NCI-H2107 (cell line): Measurements from ENCODE around the gene CNTN5.
"Not testable (repeated sequence)": the region's sequence is repeated elsewhere in the genome, so short reads cannot be mapped to it uniquely, and the experiment has no call there.

Experiments
- DNase-seq: peaks from one replicate; lab custom pipeline; 2025; lab: John Stamatoyannopoulos, UW

The CNTN5 gene

DNA sequence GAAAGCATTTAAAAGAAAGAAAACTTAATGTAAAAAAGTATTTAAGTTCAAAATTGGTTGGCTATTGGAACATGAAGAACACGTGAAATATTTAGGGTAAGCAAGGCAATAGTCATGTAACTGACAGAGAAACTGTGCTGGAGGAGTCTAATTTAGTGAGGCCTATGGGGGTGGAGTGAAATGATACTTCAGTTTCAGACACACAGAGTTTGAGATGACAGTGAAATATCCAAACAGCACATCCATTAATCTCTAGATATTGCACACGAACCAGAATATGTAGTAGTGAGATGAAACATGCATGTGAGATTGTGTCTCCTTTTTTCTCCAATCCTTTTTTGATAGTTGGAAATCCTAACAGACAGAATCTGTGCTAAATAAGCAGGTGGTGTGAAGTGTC is 739.0 kb downstream of the CNTN5 start:
- no peak for DNase-seq

DNA sequence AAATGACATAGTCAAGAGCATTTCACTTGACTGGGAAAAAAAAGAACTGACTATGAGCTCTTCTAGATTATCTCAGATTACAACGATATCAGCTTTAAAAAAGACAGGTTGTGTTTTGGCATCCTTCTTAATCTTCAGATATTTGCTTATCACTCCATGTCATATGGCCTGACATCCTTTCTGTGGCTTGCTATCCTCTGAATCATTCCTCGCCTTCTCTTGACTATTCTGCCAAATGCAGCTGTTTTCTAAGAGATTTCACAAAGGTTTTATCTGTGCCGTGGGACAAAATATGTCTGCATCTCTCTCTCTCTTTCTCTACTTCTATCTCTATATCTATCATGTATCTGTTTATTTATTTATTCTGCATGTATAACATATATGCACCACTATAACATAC is 746.1 kb downstream of the CNTN5 start:
- DNase-seq, result no peak

DNA sequence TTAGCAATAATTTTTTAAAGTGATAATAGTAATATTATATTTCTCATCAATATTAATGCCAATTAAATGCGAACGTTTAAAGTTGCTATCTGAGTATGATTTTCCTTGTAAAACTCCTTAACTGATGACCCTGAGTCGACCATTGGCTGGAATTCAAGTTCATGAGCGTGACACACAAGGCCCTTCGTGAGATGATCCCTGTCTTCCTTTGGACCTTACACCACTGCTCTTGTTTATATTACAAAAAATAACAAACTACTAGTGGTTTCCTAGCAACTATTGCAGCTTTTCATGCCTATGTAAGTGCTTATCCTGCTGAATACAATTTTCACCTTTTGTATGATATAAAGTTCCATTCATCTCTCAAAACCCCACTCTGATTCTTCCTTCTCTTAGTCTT is 752.9 kb downstream of the CNTN5 start:
- no peak for DNase-seq

- no peak for DNase-seq
Measured at GRCh38 chr11:99781074-99781473, 760.3 kb downstream of the CNTN5 start.

GRCh38 chr11:99791354-99791753 is 770.6 kb downstream of the CNTN5 start:
- DNase-seq, result no peak

DNA sequence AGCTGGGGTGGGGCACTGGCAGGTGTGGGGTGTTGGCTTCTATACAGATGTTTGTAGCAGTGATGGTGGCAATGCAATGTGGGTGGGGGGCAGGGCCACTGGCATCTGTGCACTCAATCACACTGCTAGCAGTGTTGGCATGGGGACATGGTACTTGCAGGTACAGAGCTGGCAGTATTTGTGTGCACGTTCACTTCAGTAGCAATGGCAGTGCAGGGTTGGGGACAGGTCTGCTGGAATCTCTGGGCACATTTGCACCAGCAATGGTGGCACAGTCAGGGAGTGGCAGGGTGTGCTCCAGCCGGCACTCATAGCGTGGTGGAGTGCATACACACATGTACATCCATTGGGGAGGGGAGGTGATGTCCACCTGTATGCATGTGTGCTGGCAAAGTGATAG is 775.2 kb downstream of the CNTN5 start:
- no peak for DNase-seq

DNA sequence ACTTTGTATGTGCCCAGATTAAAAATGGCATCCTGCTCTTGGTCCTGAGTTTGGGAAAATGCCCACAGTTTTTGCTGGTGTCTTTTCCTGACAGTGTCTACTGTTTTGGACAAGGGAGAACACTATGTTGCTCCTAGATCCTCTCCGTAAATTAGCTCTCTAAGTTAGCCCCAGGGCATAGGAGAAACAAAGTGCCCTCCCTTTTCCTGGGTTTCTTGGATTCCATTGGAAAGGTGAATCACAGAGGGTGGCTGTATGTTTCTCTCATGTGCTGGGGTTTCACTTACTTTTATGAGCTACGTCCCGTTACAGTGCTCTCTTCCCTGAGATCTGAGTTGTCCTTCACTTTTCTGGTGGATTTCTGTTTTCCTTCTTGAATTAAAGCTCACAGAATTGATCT is 782.8 kb downstream of the CNTN5 start:
- no peak for DNase-seq

DNA sequence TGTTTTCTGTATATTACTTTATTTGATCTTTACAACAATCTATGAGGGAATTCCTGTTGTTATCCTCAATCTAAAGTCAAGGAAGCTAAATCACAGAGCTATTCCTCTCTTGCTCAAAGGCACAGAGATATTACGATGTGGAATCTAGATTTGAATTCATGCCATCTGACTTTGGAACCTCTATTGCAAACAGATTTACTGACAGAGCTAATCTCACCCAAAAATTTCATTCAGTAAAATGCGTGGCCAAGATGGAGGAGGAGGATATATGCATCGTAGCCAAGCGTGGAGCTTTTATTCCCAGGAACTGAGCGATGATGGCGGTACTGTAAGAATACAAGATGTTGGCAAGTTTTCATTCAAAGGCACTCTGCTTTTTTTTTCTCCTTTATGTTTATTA is 791.8 kb downstream of the CNTN5 start:
- DNase-seq, result no peak

DNA sequence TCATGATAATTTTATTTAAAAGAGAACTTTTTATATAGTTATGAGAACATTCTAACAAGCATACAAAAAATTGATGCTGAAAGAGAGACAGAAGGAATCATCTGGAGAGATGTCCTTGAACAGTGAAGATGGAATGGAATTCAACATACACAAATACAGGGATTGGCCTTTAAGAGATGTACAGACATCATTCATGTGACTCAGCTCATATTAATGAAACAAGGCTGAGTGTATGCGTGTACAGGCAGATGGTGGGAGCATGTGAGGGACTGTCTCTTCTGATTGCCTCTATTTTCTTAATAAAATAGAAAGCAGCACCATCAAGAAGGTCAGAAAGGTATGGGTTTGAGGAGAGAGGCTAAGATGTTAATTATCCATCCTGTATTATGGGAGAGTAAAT is 793.3 kb downstream of the CNTN5 start:
- DNase-seq, result no peak

DNA sequence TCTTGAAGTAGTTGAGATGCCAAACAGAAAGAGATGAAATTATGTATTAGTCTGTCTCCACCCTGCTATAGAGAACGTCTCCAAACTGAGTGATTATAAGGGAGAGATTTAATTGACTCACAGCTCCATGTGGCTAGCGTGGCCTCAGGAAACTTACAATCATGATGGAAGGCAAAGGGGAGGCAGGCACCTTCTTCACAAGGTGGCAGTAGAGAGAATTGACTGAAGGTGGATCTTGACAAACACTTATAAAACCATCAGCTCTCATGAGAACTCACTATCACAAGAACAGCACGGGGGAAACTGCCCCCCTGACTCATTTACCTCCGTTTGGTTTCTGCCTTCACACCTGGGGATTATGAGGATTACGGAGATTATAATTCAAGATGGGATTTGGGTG is 794.0 kb downstream of the CNTN5 start:
- no peak for DNase-seq

- no peak for DNase-seq
Measured at GRCh38 chr11:99818991-99819390, 798.2 kb downstream of the CNTN5 start.

GRCh38 chr11:99822846-99823565 is 802.3 kb downstream of the CNTN5 start:
- no peak for DNase-seq

GRCh38 chr11:99836739-99837138 is 816.0 kb downstream of the CNTN5 start:
- not testable (repeated sequence) for DNase-seq

- DNase-seq, result no peak
Measured at GRCh38 chr11:99841885-99842284, 821.1 kb downstream of the CNTN5 start.

- no peak for DNase-seq
Measured at GRCh38 chr11:99865951-99866350, 845.2 kb downstream of the CNTN5 start.

DNA sequence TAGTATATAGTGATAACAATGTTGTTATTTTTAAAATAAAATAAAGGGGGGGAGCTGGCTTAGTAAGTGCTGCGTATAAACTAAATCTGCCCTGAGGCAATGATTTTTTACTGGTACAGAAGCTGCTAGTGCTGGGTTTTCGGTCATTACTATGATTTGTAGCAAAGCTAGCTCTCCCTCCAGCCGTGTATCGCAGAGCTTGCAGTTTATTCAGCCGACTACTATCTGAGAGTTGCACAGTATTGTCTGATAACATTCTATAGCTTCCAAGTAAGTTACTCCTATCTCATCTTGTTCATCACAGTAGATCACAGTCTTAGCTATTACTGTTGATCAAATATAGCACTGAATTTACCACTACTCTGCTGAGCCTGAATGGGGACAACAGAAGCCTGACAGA is 860.9 kb downstream of the CNTN5 start:
- no peak for DNase-seq

DNA sequence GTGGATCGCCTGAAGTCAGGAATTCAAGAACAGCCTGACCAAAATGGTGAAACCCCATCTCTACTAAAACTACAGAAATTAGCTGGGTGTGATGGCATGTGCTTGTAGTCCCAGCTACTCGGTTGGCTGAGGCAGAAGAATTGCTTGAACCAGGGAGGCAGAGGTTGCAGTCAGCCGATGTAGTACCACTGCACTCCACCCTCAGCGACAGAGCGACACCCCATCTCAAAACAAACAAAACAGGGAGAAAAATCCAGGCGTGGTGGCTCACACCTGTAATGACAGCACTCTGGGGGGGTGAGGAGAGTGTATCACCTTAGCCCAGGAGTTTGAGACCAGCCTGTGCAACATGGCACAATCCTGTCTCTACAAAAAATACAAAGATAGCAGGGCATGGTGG is 864.0 kb downstream of the CNTN5 start:
- no peak for DNase-seq

DNA sequence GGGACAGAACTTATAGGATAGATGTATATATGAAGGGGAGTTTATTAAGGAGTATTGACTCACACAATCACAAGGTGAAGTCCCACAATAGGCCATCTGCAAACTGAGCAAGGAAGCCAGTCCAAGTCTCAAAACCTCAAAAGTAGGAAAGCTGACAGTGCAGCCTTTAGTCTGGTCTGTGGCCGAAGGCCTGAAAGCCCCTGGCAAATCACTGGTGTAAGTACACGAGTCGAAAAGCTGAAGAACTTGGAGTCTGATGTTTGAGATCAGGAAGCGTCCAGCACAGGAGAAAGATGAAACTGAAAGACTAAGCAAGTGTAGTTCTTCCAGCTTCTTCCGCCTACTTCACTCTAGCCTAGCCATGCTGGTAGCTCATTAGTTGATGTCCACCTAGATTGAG is 866.7 kb downstream of the CNTN5 start:
- no peak for DNase-seq

GRCh38 chr11:99893811-99894210 is 873.1 kb downstream of the CNTN5 start:
- DNase-seq, result no peak

DNA sequence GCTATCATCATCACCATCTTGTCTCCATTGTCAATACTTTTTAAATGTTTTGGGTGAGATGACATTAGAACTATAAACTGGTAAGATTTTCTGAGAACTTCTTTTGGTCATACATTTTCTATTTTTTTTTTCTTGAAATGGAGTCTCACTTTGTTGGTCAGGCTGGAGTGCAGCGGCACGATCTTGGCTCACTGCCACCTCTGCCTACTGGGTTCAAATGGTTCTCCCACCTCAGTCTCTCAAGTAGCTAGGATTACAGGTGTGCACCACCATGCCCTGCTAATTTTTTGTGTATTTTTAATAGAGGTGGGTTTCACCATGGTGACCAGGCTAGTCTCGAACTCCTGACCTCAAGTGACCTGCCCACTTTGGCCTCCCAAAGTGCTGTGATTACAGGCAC is 880.4 kb downstream of the CNTN5 start:
- DNase-seq, result no peak

DNA sequence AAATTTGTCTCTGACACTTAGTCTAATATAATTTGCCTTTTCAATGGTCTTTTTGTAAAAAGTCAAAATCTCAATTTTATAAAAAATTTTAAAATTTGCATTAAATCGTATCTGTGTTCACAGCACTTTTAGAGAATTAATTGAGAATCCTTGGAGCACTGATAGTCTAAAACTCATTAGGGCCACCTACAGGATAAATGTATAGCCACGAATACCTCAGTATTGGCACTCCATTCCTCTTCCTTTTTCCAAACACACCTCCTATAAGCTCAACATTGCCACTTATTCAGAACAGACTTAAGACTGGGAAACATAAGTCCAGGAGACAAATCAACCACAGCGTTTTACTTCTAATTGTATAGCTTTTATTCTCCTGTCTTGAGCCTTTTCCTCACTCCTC is 890.4 kb downstream of the CNTN5 start:
- no peak for DNase-seq

GRCh38 chr11:99916078-99916477 is 895.3 kb downstream of the CNTN5 start:
- no peak for DNase-seq

GRCh38 chr11:99918761-99919160 is 898.0 kb downstream of the CNTN5 start:
- no peak for DNase-seq

GRCh38 chr11:99920956-99921355 is 900.2 kb downstream of the CNTN5 start:
- no peak for DNase-seq

- no peak for DNase-seq
Measured at GRCh38 chr11:99925968-99926367, 905.2 kb downstream of the CNTN5 start.
